ENCODE results near the gene ANKLE2. TPM values are rescaled to one million over a fixed set of nuclear protein-coding genes. Genes with fewer than 3 reads are reported as not detected.
"Not testable (repeated sequence)": the region's sequence is repeated elsewhere in the genome, so short reads cannot be mapped to it uniquely, and the experiment has no call there.

The ANKLE2 gene
- total RNA-seq, 3 donors from 2014 or later, result 64.2 to 75.4 (median 73.5) TPM

DNA sequence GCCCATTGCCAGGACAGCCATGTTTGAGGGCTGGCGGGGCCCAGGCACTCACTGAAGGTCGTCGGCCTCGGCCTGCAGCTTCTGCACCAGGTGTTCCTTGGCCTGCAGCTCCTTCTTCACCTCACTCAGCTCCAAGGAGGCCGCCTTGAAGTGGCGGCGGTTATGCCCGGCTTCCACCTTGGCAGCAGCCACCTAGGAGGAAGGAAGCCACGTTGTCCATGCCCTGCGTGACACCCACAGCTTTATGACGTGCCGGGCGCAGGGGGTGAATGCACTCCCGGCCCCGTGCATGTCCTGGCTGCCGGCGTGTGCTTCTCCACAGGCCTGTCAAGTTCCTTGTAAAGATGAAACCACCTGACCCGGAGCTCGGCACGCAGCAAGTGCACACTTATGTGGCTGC is 16.0 kb upstream of the ANKLE2 start:
- H3K27me3 ChIP-seq, result no peaks in the 10 kb centered on the region
- intact Hi-C loops (cut with DNase I; ENCODE audit: low total_unique reads), result no loop called here
- H3K27ac ChIP-seq, result peak overlapping the region in 1 of 2 donors; percentile 25
- peaks cover 0 to 4% of the 10 kb centered on the region in 2 donors for H3K4me1 ChIP-seq
- no peaks in the 10 kb centered on the region for H3K9me3 ChIP-seq
- no peak for DNase-seq (ENCODE audit: low spot score in 2 of 2)
- TF ChIP-seq POLR2AphosphoS5 (IDR thresholded peaks at IDR 0.05) (no peak), POLR2A (IDR thresholded peaks at IDR 0.05) (no peak)
- TF ChIP-seq, protein P1, sequence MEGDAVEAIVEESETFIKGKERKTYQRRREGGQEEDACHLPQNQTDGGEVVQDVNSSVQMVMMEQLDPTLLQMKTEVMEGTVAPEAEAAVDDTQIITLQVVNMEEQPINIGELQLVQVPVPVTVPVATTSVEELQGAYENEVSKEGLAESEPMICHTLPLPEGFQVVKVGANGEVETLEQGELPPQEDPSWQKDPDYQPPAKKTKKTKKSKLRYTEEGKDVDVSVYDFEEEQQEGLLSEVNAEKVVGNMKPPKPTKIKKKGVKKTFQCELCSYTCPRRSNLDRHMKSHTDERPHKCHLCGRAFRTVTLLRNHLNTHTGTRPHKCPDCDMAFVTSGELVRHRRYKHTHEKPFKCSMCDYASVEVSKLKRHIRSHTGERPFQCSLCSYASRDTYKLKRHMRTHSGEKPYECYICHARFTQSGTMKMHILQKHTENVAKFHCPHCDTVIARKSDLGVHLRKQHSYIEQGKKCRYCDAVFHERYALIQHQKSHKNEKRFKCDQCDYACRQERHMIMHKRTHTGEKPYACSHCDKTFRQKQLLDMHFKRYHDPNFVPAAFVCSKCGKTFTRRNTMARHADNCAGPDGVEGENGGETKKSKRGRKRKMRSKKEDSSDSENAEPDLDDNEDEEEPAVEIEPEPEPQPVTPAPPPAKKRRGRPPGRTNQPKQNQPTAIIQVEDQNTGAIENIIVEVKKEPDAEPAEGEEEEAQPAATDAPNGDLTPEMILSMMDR (IDR thresholded peaks at IDR 0.05), result no peak
- no peak overlapping the region for H3K4me3 ChIP-seq
- H3K36me3 ChIP-seq, result peaks cover 6% of the 10 kb centered on the region

DNA sequence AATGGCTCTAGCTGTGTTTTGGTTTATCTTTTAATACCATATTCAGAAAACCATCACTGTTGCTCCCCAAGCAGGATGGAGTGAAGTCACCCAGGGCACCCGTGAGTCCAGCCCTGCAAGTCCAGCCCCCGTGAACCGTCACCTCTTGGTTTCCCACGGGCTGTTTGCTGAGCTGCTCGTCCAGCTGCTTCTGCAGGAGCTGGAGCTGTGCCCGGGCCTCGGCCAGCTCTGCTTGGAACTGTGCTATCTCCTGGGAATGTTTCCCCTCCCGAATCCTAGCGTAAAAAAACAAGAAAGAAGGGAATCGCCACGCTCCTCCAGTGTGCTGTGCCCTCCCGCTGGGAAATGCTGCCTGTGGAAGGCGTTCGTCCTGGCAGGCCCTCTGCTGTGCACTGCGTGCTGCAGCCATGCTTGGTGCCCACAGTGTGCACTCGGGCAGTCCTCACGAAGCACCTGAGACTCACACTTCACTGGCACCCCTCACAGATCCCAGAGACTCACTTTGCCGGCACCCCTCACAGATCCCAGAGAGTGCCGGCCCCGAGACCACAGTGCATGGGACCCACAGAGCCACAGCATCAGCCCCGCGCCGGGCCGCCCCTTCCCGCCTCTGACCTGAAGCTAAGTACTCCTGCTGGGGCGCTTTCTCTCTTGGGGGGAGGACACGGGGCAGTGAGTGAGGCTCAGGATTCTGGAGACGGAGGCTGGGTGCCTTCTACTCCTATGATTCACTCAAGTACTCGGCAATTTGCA is 15.4 kb upstream of the ANKLE2 start:
- TF ChIP-seq POLR2A (IDR thresholded peaks at IDR 0.05) (no peak), POLR2AphosphoS5 (IDR thresholded peaks at IDR 0.05) (no peak)
- TF ChIP-seq, protein P1 (IDR thresholded peaks at IDR 0.05), result no peak
- H3K4me3 ChIP-seq, result no peak overlapping the region
- H3K4me1 ChIP-seq, result peaks cover 0 to 4% of the 10 kb centered on the region in 2 donors
- H3K27me3 ChIP-seq, result no peaks in the 10 kb centered on the region
- peak overlapping the region in 1 of 2 donors; percentile 25 for H3K27ac ChIP-seq
- peak in 1 of 2 donors; percentile 76 for DNase-seq (ENCODE audit: low spot score in 2 of 2)
- intact Hi-C loops (cut with DNase I; ENCODE audit: low total_unique reads), result no loop called here
- H3K9me3 ChIP-seq, result no peaks in the 10 kb centered on the region
- H3K36me3 ChIP-seq, result peaks cover 6% of the 10 kb centered on the region

DNA sequence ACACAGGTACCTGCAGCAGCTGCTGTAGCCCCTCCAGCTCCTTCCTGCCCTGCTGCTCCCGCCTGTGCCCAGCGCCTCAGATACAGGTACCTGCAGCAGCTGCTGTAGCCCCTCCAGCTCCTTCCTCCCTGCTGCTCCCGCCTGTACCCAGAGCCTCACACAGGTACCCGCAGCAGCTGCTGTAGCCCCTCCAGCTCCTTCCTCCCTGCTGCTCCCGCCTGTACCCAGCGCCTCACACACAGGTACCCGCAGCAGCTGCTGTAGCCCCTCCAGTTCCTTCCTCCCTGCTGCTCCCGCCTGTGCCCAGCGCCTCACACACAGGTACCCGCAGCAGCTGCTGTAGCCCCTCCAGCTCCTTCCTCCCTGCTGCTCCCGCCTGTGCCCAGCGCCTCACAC is 14.6 kb upstream of the ANKLE2 start:
- intact Hi-C loops (cut with DNase I; ENCODE audit: low total_unique reads); H3K9me3 ChIP-seq; DNase-seq (ENCODE audit: low spot score in 2 of 2); H3K27ac ChIP-seq; H3K27me3 ChIP-seq; H3K4me3 ChIP-seq; H3K4me1 ChIP-seq; H3K36me3 ChIP-seq: not testable (repeated sequence)

DNA sequence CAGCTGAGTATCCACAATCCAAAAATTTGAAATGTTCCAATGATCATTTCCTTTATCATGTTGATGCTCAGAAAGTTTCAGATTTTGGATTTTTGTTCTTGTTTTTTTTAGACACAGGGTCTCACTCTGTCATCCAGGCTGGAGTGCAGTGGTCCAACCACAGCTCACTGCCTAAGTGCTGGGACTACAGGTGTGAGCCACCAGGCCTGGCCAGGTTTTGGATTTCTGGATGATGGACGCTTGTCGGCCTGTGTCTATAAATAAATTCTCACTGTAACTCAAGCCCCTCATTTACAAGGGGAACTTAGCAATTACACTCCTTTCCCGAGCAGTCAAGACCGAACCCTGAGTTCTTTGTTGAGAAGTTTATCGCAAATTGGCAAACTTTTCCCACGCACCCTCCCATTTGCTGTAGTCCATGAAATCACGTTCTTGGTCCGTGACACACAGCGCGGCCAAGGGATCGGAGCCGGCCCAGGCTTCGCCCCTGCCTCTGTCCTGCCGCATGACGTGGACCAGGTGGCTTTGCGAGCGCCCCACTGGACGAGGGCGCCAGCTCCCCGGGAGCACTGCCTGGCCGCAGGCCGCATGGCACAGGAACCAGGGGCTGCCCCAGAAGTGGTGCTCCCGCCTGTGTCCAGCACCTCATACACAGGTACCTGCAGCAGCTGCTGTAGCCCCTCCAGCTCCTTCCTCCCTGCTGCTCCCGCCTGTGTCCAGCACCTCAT is 14.0 kb upstream of the ANKLE2 start:
- H3K4me3 ChIP-seq, result no peak overlapping the region
- H3K4me1 ChIP-seq, result peaks cover 0 to 4% of the 10 kb centered on the region in 2 donors
- no peak overlapping the region for H3K27ac ChIP-seq
- no peak for TF ChIP-seq POLR2AphosphoS5 (IDR thresholded peaks at IDR 0.05)
- TF ChIP-seq POLR2A (IDR thresholded peaks at IDR 0.05), result no peak
- TF ChIP-seq, protein P1 (IDR thresholded peaks at IDR 0.05), result no peak
- H3K27me3 ChIP-seq, result no peaks in the 10 kb centered on the region
- DNase-seq (ENCODE audit: low spot score in 2 of 2), result no peak
- intact Hi-C loops (cut with DNase I; ENCODE audit: low total_unique reads), result no loop called here
- no peaks in the 10 kb centered on the region for H3K9me3 ChIP-seq
- peaks cover 6% of the 10 kb centered on the region for H3K36me3 ChIP-seq

DNA sequence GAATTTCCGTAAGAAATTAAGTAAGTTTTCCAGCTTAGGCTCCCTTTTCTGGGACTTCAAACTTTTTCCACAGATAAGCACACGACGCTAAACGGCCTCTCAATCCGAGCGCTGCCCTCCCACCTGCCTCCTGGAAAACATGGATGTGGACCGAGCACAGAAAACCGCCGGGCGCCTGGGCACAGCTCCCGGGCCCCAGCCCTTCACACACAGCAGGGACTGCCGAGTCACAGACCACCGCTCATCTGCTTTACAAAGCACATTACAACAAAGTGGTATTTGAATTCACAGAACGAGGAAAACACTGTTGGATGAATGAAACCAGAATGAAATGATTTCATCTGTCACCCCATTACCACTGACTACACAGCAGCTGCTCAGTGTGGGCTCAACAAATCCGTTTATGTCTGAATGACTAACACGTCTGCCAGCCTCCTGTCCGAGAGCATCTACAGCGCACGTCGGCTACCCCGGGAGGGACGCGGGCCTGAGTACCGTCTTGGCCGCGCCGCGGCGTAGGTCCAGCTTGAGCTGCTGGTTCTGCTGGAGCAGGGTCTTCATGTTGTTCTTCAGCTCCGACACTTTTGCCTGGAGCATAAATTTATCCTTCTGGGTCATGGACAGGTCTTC is 13.1 kb upstream of the ANKLE2 start:
- H3K27ac ChIP-seq, result no peak overlapping the region
- no peaks in the 10 kb centered on the region for H3K27me3 ChIP-seq
- no peak for DNase-seq (ENCODE audit: low spot score in 2 of 2)
- H3K4me1 ChIP-seq, result peaks cover 0 to 4% of the 10 kb centered on the region in 2 donors
- H3K4me3 ChIP-seq, result no peak overlapping the region
- TF ChIP-seq, protein P1 (IDR thresholded peaks at IDR 0.05), result no peak
- TF ChIP-seq POLR2AphosphoS5 (IDR thresholded peaks at IDR 0.05) (no peak), POLR2A (IDR thresholded peaks at IDR 0.05) (no peak)
- H3K36me3 ChIP-seq, result no peaks in the 10 kb centered on the region
- no peaks in the 10 kb centered on the region for H3K9me3 ChIP-seq
- intact Hi-C loops (cut with DNase I; ENCODE audit: low total_unique reads), result no loop called here

All from breast epithelium (tissue), 4 donors.